ENCODE results near the gene GRXCR2. TPM values are rescaled to one million over a fixed set of nuclear protein-coding genes. Genes with fewer than 3 reads are reported as not detected.

Gene GRXCR2
- total and polyA plus RNA-seq, 2 of the 4 experiments (the other 2 are of a cell fraction): not detected

DNA sequence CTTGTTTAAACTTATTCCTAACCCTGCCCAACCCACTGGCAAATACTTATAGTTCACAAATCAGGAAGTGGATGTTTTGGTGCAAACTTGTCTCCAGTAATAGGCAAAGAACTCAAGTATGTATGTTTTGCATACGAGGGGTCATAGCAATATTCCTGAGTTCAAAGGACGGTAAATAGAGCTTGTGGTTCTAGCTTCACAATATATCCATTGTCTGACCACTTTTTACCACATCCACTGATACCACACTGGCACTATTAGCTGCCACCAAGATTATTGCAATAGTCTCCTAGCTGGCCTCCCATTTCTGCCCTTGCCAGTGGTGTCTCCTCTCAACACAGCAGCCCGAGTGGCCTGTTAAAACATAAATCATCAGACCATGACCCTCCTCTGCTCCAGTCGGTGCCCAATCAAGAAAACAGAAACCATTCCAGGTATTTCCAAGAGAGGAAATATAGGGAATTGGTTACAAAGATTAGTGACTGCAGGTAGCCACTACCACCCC, 17.0 kb downstream of the GRXCR2 start:
- Histone ChIP-seq H3K9me1 (ENCODE audit: insufficient read depth, low read length) (peaks cover 8% of the 10 kb centered on the region), H4K91ac (ENCODE audit: insufficient read depth, low read depth, low read length) (no peak overlapping the region; the same call in 1 of the 2 replicates), H3K4ac (ENCODE audit: low read depth, low read length) (peak overlapping the region; percentile 91), H3K27ac (ENCODE audit: insufficient read depth, low read length) (no peak overlapping the region), H4K8ac (ENCODE audit: low read depth in 2 of 2, low read length in 2 of 2) (peak overlapping the region; percentile 55 to 83), H3K4me2 (ENCODE audit: low read depth, low read length) (peak overlapping the region; percentile 64), H3K4me3 (ENCODE audit: insufficient read depth, low read depth, low read length) (no peak overlapping the region), H3K23ac (ENCODE audit: low read depth, low read length) (peak overlapping the region; percentile 71), H2AK9ac (replicated peaks; ENCODE audit: low read depth, low read length, poor library complexity) (peak overlapping the region; percentile 65), H2BK20ac (ENCODE audit: low read depth, low read length) (peak overlapping the region; percentile 83), H2AK5ac (ENCODE audit: low read depth, low read length) (no peak overlapping the region), H2BK5ac (ENCODE audit: low read depth, low read length, poor library complexity, severe bottlenecking) (peak overlapping the region; percentile 21), H4K5ac (ENCODE audit: low read depth, low read length) (peak overlapping the region; percentile 58), H3K9ac (ENCODE audit: low read depth, low read length) (peak overlapping the region; percentile 53; the same call in 1 of the 2 replicates), H3K56ac (ENCODE audit: extremely low read depth, insufficient read depth, low read length) (no peak overlapping the region), H2AFZ (replicated peaks; ENCODE audit: low read length, poor library complexity) (peak overlapping the region; percentile 97), H2BK120ac (ENCODE audit: low read depth, low read length) (peak overlapping the region; percentile 73), H3K18ac (ENCODE audit: low read depth, low read length) (peak overlapping the region; percentile 61; the same call in 1 of the 2 replicates), H3K79me1 (ENCODE audit: low read depth in 1 of 2, low read length in 2 of 2) (no peaks in the 10 kb centered on the region), H4K20me1 (ENCODE audit: insufficient read depth, low read length) (no peaks in the 10 kb centered on the region), H3K9me3 (ENCODE audit: control insufficient read depth, insufficient read depth, low read length) (no peaks in the 10 kb centered on the region), H3K4me1 (ENCODE audit: control insufficient read depth, insufficient read depth, low read length) (peaks cover 10% of the 10 kb centered on the region), H3K14ac (replicated peaks; ENCODE audit: low read depth, low read length) (peak overlapping the region; percentile 60), H3K27me3 (ENCODE audit: control insufficient read depth, insufficient read depth, low read length) (no peaks in the 10 kb centered on the region), H2BK15ac (ENCODE audit: low read depth, low read length) (peak overlapping the region; percentile 90; the same call in 1 of the 3 replicates), H3K36me3 (ENCODE audit: control insufficient read depth, insufficient read depth, low read length) (no peaks in the 10 kb centered on the region)
- TF ChIP-seq RAD21 (IDR thresholded peaks at IDR 0.05; ENCODE audit: low read length): no peak
- TF ChIP-seq, protein P1, sequence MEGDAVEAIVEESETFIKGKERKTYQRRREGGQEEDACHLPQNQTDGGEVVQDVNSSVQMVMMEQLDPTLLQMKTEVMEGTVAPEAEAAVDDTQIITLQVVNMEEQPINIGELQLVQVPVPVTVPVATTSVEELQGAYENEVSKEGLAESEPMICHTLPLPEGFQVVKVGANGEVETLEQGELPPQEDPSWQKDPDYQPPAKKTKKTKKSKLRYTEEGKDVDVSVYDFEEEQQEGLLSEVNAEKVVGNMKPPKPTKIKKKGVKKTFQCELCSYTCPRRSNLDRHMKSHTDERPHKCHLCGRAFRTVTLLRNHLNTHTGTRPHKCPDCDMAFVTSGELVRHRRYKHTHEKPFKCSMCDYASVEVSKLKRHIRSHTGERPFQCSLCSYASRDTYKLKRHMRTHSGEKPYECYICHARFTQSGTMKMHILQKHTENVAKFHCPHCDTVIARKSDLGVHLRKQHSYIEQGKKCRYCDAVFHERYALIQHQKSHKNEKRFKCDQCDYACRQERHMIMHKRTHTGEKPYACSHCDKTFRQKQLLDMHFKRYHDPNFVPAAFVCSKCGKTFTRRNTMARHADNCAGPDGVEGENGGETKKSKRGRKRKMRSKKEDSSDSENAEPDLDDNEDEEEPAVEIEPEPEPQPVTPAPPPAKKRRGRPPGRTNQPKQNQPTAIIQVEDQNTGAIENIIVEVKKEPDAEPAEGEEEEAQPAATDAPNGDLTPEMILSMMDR (conservative IDR thresholded peaks at IDR 0.05; ENCODE audit: low read depth, low read length): no peak
- TF ChIP-seq CHD1 (IDR thresholded peaks at IDR 0.05; ENCODE audit: low read depth, low read length): no peak
- TF ChIP-seq POLR2A (IDR thresholded peaks at IDR 0.05; ENCODE audit: low read depth, low read length): no peak
- no peak for TF ChIP-seq MAFK (IDR thresholded peaks at IDR 0.05; ENCODE audit: low read depth, low read length)
- TF ChIP-seq RCOR1 (IDR thresholded peaks at IDR 0.05; ENCODE audit: insufficient replicate concordance, low read length): no peak
- TF ChIP-seq RFX5 (IDR thresholded peaks at IDR 0.05; ENCODE audit: low read depth, low read length): no peak
- TF ChIP-seq, protein P2, sequence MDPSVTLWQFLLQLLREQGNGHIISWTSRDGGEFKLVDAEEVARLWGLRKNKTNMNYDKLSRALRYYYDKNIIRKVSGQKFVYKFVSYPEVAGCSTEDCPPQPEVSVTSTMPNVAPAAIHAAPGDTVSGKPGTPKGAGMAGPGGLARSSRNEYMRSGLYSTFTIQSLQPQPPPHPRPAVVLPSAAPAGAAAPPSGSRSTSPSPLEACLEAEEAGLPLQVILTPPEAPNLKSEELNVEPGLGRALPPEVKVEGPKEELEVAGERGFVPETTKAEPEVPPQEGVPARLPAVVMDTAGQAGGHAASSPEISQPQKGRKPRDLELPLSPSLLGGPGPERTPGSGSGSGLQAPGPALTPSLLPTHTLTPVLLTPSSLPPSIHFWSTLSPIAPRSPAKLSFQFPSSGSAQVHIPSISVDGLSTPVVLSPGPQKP (IDR thresholded peaks at IDR 0.05; ENCODE audit: borderline replicate concordance, low read depth, low read length): no peak
- no peak for TF ChIP-seq BHLHE40 (IDR thresholded peaks at IDR 0.05; ENCODE audit: low read depth, low read length)
- no peak for TF ChIP-seq MAZ (IDR thresholded peaks at IDR 0.05; ENCODE audit: borderline replicate concordance, low read depth, low read length)
- no peak for TF ChIP-seq FOS (IDR thresholded peaks at IDR 0.05; ENCODE audit: low read depth, low read length)
- TF ChIP-seq, protein P3, sequence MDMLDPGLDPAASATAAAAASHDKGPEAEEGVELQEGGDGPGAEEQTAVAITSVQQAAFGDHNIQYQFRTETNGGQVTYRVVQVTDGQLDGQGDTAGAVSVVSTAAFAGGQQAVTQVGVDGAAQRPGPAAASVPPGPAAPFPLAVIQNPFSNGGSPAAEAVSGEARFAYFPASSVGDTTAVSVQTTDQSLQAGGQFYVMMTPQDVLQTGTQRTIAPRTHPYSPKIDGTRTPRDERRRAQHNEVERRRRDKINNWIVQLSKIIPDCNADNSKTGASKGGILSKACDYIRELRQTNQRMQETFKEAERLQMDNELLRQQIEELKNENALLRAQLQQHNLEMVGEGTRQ (IDR thresholded peaks at IDR 0.05; ENCODE audit: low read depth, low read length): no peak
- TF ChIP-seq SMC3 (IDR thresholded peaks at IDR 0.05; ENCODE audit: low read depth, low read length): no peak
- TF ChIP-seq MXI1 (IDR thresholded peaks at IDR 0.05; ENCODE audit: borderline replicate concordance, low read depth, low read length): no peak
- TF ChIP-seq NFE2L2 (IDR thresholded peaks at IDR 0.05; ENCODE audit: low read depth, low read length): no peak
- TF ChIP-seq CEBPB (IDR thresholded peaks at IDR 0.05; ENCODE audit: low read depth, low read length): no peak
- in situ Hi-C loops (cut with MboI; ENCODE audit: low sequenced_read_pairs) (no loop called here), intact Hi-C loops (cut with micrococcal nuclease) (loop anchor here (1.0 kb wide), 1 partner anchor 68 kb away; no protein-coding TSS in a partner anchor), dilution Hi-C loops (cut with HindIII; ENCODE audit: low sequenced_read_pairs, unreplicated experiment) (no loop called here)
- DNase-seq: no peak
- ATAC-seq (ENCODE audit: low read depth): peak; percentile 41
- CTCF ChIA-PET: interaction anchor here (0.6 to 2.5 kb wide), 3 partner anchors 15 to 185 kb away, joined by 3 to 12 read pairs (median 3); no protein-coding TSS in a partner anchor
- POLR2A ChIA-PET (ENCODE audit: unreplicated experiment): interaction anchor here (0.7 kb wide), 1 partner anchor 132 kb away, joined by 3 read pairs; no protein-coding TSS in a partner anchor
- 100% methylated on average over 1 of the region's 4 CpGs; no CpG with 5 or more reads in 1 of the 2 experiments for WGBS, 2 experiments (ENCODE audit: extremely low coverage in 2 of 2, insufficient read length in 1 of 2)
- no TSS peak for BruUV-seq (replicated peaks)
